Body of pancreas (tissue), 4 donors: ENCODE measurements around the gene SPATS2.

Experiments
- POLR2A ChIP-seq, 3 donors: fragments of 450-650 bp; IDR thresholded peaks; one replicate each; pipeline ENCODE4 v1.6.1; 2016; ENCODE audit warnings: antibody characterized with exemption in 3 of 3, mild to moderate bottlenecking in 2 of 3
- TF ChIP-seq, protein P1 (sequence below), 7 experiments: fragments of 450-650 bp in 4 of 7; fragments of 200-600 bp in 3 of 7; sonication (generic) in 3 of 7; IDR thresholded peaks; one replicate each; pipeline ENCODE4 v1.5.1; 2016 to 2019; ENCODE audit warnings: antibody characterized with exemption in 7 of 7

DNA sequence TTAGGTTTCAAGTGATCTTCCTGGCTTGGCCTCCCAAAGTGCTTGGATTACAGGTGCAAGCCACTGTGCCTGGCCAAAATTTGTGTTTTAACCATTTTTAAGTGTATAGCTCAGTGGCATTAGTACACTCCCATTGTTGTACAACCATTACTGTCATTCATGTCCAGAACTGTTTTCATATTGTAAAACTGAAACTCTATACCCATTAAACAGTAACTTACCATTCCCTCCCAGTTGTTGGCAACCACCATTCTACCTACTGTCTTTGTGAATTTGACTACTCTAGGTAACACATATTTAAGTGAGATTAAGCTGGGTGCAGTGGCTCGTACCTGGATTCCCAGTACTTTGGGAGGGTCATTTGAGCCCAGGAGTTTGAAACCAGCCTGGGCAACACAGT is 104.3 kb downstream of the SPATS2 start:
- TF ChIP-seq, protein P1, sequence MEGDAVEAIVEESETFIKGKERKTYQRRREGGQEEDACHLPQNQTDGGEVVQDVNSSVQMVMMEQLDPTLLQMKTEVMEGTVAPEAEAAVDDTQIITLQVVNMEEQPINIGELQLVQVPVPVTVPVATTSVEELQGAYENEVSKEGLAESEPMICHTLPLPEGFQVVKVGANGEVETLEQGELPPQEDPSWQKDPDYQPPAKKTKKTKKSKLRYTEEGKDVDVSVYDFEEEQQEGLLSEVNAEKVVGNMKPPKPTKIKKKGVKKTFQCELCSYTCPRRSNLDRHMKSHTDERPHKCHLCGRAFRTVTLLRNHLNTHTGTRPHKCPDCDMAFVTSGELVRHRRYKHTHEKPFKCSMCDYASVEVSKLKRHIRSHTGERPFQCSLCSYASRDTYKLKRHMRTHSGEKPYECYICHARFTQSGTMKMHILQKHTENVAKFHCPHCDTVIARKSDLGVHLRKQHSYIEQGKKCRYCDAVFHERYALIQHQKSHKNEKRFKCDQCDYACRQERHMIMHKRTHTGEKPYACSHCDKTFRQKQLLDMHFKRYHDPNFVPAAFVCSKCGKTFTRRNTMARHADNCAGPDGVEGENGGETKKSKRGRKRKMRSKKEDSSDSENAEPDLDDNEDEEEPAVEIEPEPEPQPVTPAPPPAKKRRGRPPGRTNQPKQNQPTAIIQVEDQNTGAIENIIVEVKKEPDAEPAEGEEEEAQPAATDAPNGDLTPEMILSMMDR (IDR thresholded peaks at IDR 0.05) = no peak
- TF ChIP-seq POLR2A (IDR thresholded peaks at IDR 0.05) = no peak
